GM19395 (cell line): ENCODE results near the gene CDYL2.
"Not testable (repeated sequence)": the region's sequence is repeated elsewhere in the genome, so short reads cannot be mapped to it uniquely, and the experiment has no call there.

Experiments used
- ATAC-seq: cut with Tn5 transposase; IDR thresholded peaks from one replicate; pipeline ENCODE4 v1.9.1; 2021; ENCODE audit warnings: mild to moderate bottlenecking, moderate library complexity; ENCODE audit not compliant: unreplicated experiment

The CDYL2 gene

GRCh38 chr16:80751167-80751566 is 53.2 kb downstream of the CDYL2 start:
- no peak for ATAC-seq

- no peak for ATAC-seq
Observed at GRCh38 chr16:80746231-80746630, 58.2 kb downstream of the CDYL2 start.

- ATAC-seq, result no peak
Observed at GRCh38 chr16:80744856-80745255, 59.5 kb downstream of the CDYL2 start.

GRCh38 chr16:80743772-80744171 is 60.6 kb downstream of the CDYL2 start:
- no peak for ATAC-seq

GRCh38 chr16:80743273-80743672 is 61.1 kb downstream of the CDYL2 start:
- ATAC-seq, result no peak

GRCh38 chr16:80742331-80742730 is 62.1 kb downstream of the CDYL2 start:
- no peak for ATAC-seq

- ATAC-seq, result no peak
Observed at GRCh38 chr16:80741724-80742123, 62.7 kb downstream of the CDYL2 start.

GRCh38 chr16:80739523-80739922 is 64.9 kb downstream of the CDYL2 start:
- no peak for ATAC-seq

GRCh38 chr16:80738521-80738920 is 65.9 kb downstream of the CDYL2 start:
- ATAC-seq, result no peak

GRCh38 chr16:80735846-80736245 is 68.6 kb downstream of the CDYL2 start:
- ATAC-seq, result no peak

- ATAC-seq, result no peak
Observed at GRCh38 chr16:80733407-80733806, 71.0 kb downstream of the CDYL2 start.

GRCh38 chr16:80731915-80732314 is 72.5 kb downstream of the CDYL2 start:
- ATAC-seq, result no peak

GRCh38 chr16:80727066-80727763 is 77.2 kb downstream of the CDYL2 start:
- ATAC-seq, result not testable (repeated sequence)

- no peak for ATAC-seq
Observed at GRCh38 chr16:80725566-80726162, 78.7 kb downstream of the CDYL2 start.

GRCh38 chr16:80723981-80724380 is 80.4 kb downstream of the CDYL2 start:
- ATAC-seq, result no peak

GRCh38 chr16:80723091-80723490 is 81.3 kb downstream of the CDYL2 start:
- no peak for ATAC-seq

GRCh38 chr16:80720804-80721371 is 83.5 kb downstream of the CDYL2 start:
- ATAC-seq, result no peak

GRCh38 chr16:80719573-80719972 is 84.8 kb downstream of the CDYL2 start:
- no peak for ATAC-seq

GRCh38 chr16:80718480-80719220 is 85.7 kb downstream of the CDYL2 start:
- no peak for ATAC-seq

- ATAC-seq, result no peak
Observed at GRCh38 chr16:80717611-80718010, 86.8 kb downstream of the CDYL2 start.

- ATAC-seq, result no peak
Observed at GRCh38 chr16:80716564-80717139, 87.7 kb downstream of the CDYL2 start.
